Measurements from ENCODE around the gene TLR1.
"Not testable (repeated sequence)": the region's sequence is repeated elsewhere in the genome, so short reads cannot be mapped to it uniquely, and the experiment has no call there.

TLR1 gene

GRCh38 chr4:38769441-38769840 is 35.1 kb downstream of the TLR1 start:
- H3K27ac ChIP-seq (ENCODE audit: low read length), result peak overlapping the region; percentile 9; the same call in 1 of the 2 replicates
- no peak overlapping the region for H3K9ac ChIP-seq (ENCODE audit: low read length)
- H3K36me3 ChIP-seq (replicated peaks; ENCODE audit: low read depth, low read length), result peaks cover 75% of the 10 kb centered on the region
- H3K79me2 ChIP-seq (ENCODE audit: low read length), result peaks cover 24% of the 10 kb centered on the region
- TF ChIP-seq, protein P1, sequence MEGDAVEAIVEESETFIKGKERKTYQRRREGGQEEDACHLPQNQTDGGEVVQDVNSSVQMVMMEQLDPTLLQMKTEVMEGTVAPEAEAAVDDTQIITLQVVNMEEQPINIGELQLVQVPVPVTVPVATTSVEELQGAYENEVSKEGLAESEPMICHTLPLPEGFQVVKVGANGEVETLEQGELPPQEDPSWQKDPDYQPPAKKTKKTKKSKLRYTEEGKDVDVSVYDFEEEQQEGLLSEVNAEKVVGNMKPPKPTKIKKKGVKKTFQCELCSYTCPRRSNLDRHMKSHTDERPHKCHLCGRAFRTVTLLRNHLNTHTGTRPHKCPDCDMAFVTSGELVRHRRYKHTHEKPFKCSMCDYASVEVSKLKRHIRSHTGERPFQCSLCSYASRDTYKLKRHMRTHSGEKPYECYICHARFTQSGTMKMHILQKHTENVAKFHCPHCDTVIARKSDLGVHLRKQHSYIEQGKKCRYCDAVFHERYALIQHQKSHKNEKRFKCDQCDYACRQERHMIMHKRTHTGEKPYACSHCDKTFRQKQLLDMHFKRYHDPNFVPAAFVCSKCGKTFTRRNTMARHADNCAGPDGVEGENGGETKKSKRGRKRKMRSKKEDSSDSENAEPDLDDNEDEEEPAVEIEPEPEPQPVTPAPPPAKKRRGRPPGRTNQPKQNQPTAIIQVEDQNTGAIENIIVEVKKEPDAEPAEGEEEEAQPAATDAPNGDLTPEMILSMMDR (IDR thresholded peaks at IDR 0.05; ENCODE audit: low read depth, low read length), result no peak
- TF ChIP-seq EZH2phosphoT487 (IDR thresholded peaks at IDR 0.05; ENCODE audit: low read depth), result no peak
- peaks cover 6% of the 10 kb centered on the region; the same call in 1 of the 2 replicates for H3K4me1 ChIP-seq (ENCODE audit: low read length)
- no peak overlapping the region for H2AFZ ChIP-seq (ENCODE audit: low read depth, low read length)
- H3K9me3 ChIP-seq (ENCODE audit: insufficient read depth, low read length), result peaks cover 33% of the 10 kb centered on the region
- no peaks in the 10 kb centered on the region for H4K20me1 ChIP-seq (ENCODE audit: insufficient read depth, low read length)
- no peaks in the 10 kb centered on the region for H3K27me3 ChIP-seq (ENCODE audit: low read depth, low read length)
- no peak overlapping the region for H3K4me2 ChIP-seq (ENCODE audit: low read length)
- no peak overlapping the region for H3K4me3 ChIP-seq (ENCODE audit: low read length)

DNA sequence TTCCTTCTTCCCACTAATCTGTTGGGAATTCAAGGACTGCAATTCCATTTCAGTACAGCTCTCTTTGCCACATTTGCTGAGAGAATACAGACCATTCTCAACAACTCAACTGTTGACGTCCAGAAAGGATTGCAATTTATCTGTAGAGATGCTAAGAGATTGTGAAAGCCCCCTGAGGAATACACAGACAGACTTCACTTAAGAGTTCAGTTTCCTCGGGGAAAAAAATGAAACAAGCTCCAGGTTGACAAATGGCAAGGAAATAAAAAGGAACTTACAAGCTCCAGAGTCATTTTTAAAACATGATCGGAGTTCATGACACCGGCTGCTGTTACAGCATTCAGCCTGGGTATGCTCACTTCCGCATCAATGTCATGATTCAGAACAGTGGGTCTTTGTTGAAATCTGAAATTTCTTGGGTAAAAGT is 35.6 kb downstream of the TLR1 start:
- H3K79me2 ChIP-seq (ENCODE audit: low read length), result peaks cover 22% of the 10 kb centered on the region
- H3K9ac ChIP-seq (ENCODE audit: low read length), result no peak overlapping the region
- H3K27me3 ChIP-seq (ENCODE audit: low read depth, low read length), result no peaks in the 10 kb centered on the region
- peaks cover 9% of the 10 kb centered on the region; the same call in 1 of the 2 replicates for H3K4me1 ChIP-seq (ENCODE audit: low read length)
- H3K9me3 ChIP-seq (ENCODE audit: insufficient read depth, low read length), result peaks cover 28% of the 10 kb centered on the region; the same call in 1 of the 2 replicates
- peaks cover 74% of the 10 kb centered on the region for H3K36me3 ChIP-seq (replicated peaks; ENCODE audit: low read depth, low read length)
- no peaks in the 10 kb centered on the region for H4K20me1 ChIP-seq (ENCODE audit: insufficient read depth, low read length)
- TF ChIP-seq, protein P1 (IDR thresholded peaks at IDR 0.05; ENCODE audit: low read depth, low read length), result no peak
- TF ChIP-seq EZH2phosphoT487 (IDR thresholded peaks at IDR 0.05; ENCODE audit: low read depth), result no peak
- no peak overlapping the region for H3K4me3 ChIP-seq (ENCODE audit: low read length)
- H2AFZ ChIP-seq (ENCODE audit: low read depth, low read length), result no peak overlapping the region
- peak overlapping the region; percentile 9; the same call in 1 of the 2 replicates for H3K27ac ChIP-seq (ENCODE audit: low read length)
- H3K4me2 ChIP-seq (ENCODE audit: low read length), result no peak overlapping the region

DNA sequence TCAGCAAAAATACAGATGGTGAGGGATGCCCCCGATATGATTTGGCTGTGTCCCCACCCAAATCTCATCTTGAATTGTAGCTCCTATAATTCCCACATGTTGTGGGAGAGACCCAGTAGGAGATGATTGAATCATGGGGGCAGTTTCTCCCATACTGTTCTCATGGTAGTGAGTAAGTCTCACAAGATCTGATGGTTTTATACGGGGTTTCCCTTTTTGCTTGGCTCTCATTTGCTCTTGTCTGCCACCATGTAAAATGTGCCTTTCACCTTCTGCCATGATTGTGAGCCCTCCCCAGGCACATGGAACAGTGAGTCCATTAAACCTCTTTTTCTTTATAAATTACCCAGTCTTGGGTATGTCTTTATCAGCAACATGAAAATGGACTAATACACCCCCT is 37.7 kb downstream of the TLR1 start:
- Histone ChIP-seq H3K4me1 (ENCODE audit: low read length) (peaks cover 27% of the 10 kb centered on the region), H3K36me3 (replicated peaks; ENCODE audit: low read depth, low read length) (peaks cover 63% of the 10 kb centered on the region), H3K9me3 (ENCODE audit: insufficient read depth, low read length) (peaks cover 21% of the 10 kb centered on the region; the same call in 1 of the 2 replicates), H3K79me2 (ENCODE audit: low read length) (peaks cover 13% of the 10 kb centered on the region; the same call in 1 of the 2 replicates)
- H3K27me3 ChIP-seq (ENCODE audit: low read depth, low read length); H3K9ac ChIP-seq (ENCODE audit: low read length); H3K4me2 ChIP-seq (ENCODE audit: low read length); H3K4me3 ChIP-seq (ENCODE audit: low read length); H4K20me1 ChIP-seq (ENCODE audit: insufficient read depth, low read length); H3K27ac ChIP-seq (ENCODE audit: low read length); H2AFZ ChIP-seq (ENCODE audit: low read depth, low read length): not testable (repeated sequence)

DNA sequence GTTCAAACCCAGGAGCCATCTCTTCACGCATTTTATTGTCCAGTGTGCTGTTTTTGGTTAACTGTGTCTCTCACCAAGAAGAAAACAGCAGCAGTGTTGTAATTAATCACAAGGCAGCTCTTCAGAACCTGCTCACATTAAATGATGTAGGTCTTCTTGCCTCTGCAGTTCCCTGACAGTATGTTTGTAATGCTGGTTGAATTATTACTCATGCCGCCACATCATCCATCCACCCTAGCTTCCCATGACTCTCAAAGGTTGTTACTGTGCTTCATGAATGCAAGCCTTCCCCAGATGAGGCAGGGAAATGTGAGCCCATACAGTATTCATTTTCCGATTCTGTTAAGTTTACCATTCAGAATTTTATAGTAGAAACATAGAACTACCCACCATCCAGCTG is 39.2 kb downstream of the TLR1 start:
- Histone ChIP-seq H4K20me1 (ENCODE audit: insufficient read depth, low read length) (no peaks in the 10 kb centered on the region), H3K4me1 (ENCODE audit: low read length) (peaks cover 38% of the 10 kb centered on the region), H3K9me3 (ENCODE audit: insufficient read depth, low read length) (peaks cover 16% of the 10 kb centered on the region; the same call in 1 of the 2 replicates), H2AFZ (ENCODE audit: low read depth, low read length) (no peak overlapping the region), H3K4me3 (ENCODE audit: low read length) (no peak overlapping the region), H3K36me3 (replicated peaks; ENCODE audit: low read depth, low read length) (peaks cover 54% of the 10 kb centered on the region), H3K27ac (ENCODE audit: low read length) (no peak overlapping the region), H3K4me2 (ENCODE audit: low read length) (no peak overlapping the region), H3K79me2 (ENCODE audit: low read length) (peaks cover 13% of the 10 kb centered on the region; the same call in 1 of the 2 replicates), H3K9ac (ENCODE audit: low read length) (no peak overlapping the region), H3K27me3 (ENCODE audit: low read depth, low read length) (no peaks in the 10 kb centered on the region)
- TF ChIP-seq EZH2phosphoT487 (IDR thresholded peaks at IDR 0.05; ENCODE audit: low read depth), result no peak
- TF ChIP-seq, protein P1 (IDR thresholded peaks at IDR 0.05; ENCODE audit: low read depth, low read length), result no peak
